ENCODE results near the gene ARID3C.

GRCh38 chr9:34591917-34592866 lies 36.7 kb downstream of the ARID3C start:
- TF ChIP-seq CTCF (IDR thresholded peaks at IDR 0.05) (no peak), POLR2A (IDR thresholded peaks at IDR 0.05) (no peak)
